IPS-NIHi11 (cell line): ENCODE measurements around the gene DCLRE1B.
"Not testable (repeated sequence)": the region's sequence is repeated elsewhere in the genome, so short reads cannot be mapped to it uniquely, and the experiment has no call there.

ENCODE experiments used
- DNase-seq: peaks from one replicate; pipeline ENCODE4 v3.0.0; 2012; ENCODE audit warnings: mixed read lengths, low spot score

Gene DCLRE1B

GRCh38 chr1:113948151-113948550, 43.0 kb downstream of the DCLRE1B start:
- not testable (repeated sequence) for DNase-seq

GRCh38 chr1:113949007-113949406, 43.9 kb downstream of the DCLRE1B start:
- no peak for DNase-seq

- no peak for DNase-seq
Measured at GRCh38 chr1:113950908-113951307, 45.8 kb downstream of the DCLRE1B start.

- DNase-seq: no peak
Measured at GRCh38 chr1:113951719-113952118, 46.6 kb downstream of the DCLRE1B start.

- DNase-seq: no peak
Measured at GRCh38 chr1:113957984-113958383, 52.9 kb downstream of the DCLRE1B start.

GRCh38 chr1:113958691-113959090, 53.6 kb downstream of the DCLRE1B start:
- no peak for DNase-seq

- no peak for DNase-seq
Measured at GRCh38 chr1:113963281-113963906, 58.3 kb downstream of the DCLRE1B start.
